HCT116 (cell line): ENCODE measurements around the gene SNTB2. TPM values are rescaled to one million over a fixed set of nuclear protein-coding genes. Genes with fewer than 3 reads are reported as not detected.

Experiments used
- ATAC-seq: fragments of 200-7000 bp; cut with Tn5 transposase; 2 replicates; pipeline ENCODE4 v1.9.1; 2020; ENCODE audit warnings: mild to moderate bottlenecking, moderate library complexity
- BruUV-seq: library from RNA; stranded (reverse); fragments of 400-500 nt; replicated peaks from 2 replicates; lab custom pipeline; 2021; lab: Mats Ljungman, UMichigan
- CTCF ChIA-PET: fragments of 300-600 bp; sonication (Branson Sonifier 250); formaldehyde crosslinking; loops from one replicate; lab custom pipeline; 2021; ENCODE audit warnings: antibody characterized with exemption; lab: Charles Lee
- POLR2A ChIA-PET: fragments of 300-600, 350-600 bp; sonication (Branson Sonifier 250); formaldehyde crosslinking; loops from one replicate; lab custom pipeline; 2021; ENCODE audit warnings: antibody characterized with exemption; lab: Charles Lee
- RAD21 ChIA-PET, 2 experiments: fragments of 300-600 bp; sonication (Branson Sonifier 250); formaldehyde crosslinking; loops; one replicate each; lab custom pipeline; 2023; ENCODE audit warnings: low total read pairs in 2 of 2; ENCODE audit not compliant: uncharacterized antibody in 2 of 2, unreplicated experiment in 2 of 2, low non-redundant PET in 1 of 2; lab: Charles Lee
- DNase-seq: peaks from one replicate; pipeline ENCODE4 v3.0.0-alpha.2; 2010; ENCODE audit warnings: low read depth, low spot score
- H2AFZ ChIP-seq: fragments of 200-600 bp; shearing (Covaris generic), sonication (generic); 2 replicates; pipeline ENCODE4 v1.6.1; 2017; ENCODE audit warnings: low read depth, mixed run types, mixed read lengths, antibody characterized with exemption, low read length; ENCODE audit not compliant: poor library complexity, severe bottlenecking
- H3K27ac ChIP-seq: 2 replicates; pipeline ENCODE4 v1.5.1; 2012; ENCODE audit warnings: low read depth, low read length
- H3K27me3 ChIP-seq: fragments of 200-600 bp; sonication (generic); 2 replicates; pipeline ENCODE4 v1.6.1; 2016; ENCODE audit warnings: mixed run types, low read length, mixed read lengths; ENCODE audit not compliant: insufficient read depth
- H3K36me3 ChIP-seq, 2 experiments: fragments of 200-500 bp in 1 of 2; fragments of 200-600 bp in 1 of 2; sonication (Bioruptor generic) in 1 of 2; sonication (generic) in 1 of 2; 2 replicates each; pipeline versions ENCODE4 v1.5.1 to v1.6.1; 2014 to 2016; ENCODE audit warnings: low read length in 2 of 2, inconsistent platforms in 1 of 2, mixed read lengths in 1 of 2, mixed run types in 1 of 2; ENCODE audit not compliant: insufficient read depth in 2 of 2, control insufficient read depth in 1 of 2
- H3K4me1 ChIP-seq, 2 experiments: fragments of 200-600 bp in 1 of 2; sonication (generic) in 1 of 2; 2 replicates each; pipeline versions ENCODE4 v1.5.1 to v1.6.1; 2012 to 2017; ENCODE audit warnings: low read length in 2 of 2, inconsistent platforms in 1 of 2, mild to moderate bottlenecking in 1 of 2, mixed read lengths in 1 of 2, mixed run types in 1 of 2, moderate library complexity in 1 of 2; ENCODE audit not compliant: insufficient read depth in 2 of 2, control insufficient read depth in 1 of 2
- H3K4me2 ChIP-seq: fragments of 200-600 bp; sonication (generic); 2 replicates; pipeline ENCODE4 v1.6.1; 2017; ENCODE audit warnings: mixed run types, low read length, mixed read lengths
- H3K4me3 ChIP-seq, 2 experiments: fragments of 200-600 bp in 1 of 2; sonication (generic) in 1 of 2; replicated peaks in 1 of 2; 2 replicates each; pipeline ENCODE4 v1.5.1; 2011 to 2016; ENCODE audit warnings: low read length in 2 of 2, control low read depth in 1 of 2, low read depth in 1 of 2, mild to moderate bottlenecking in 1 of 2, mixed read lengths in 1 of 2, mixed run types in 1 of 2
- H3K79me2 ChIP-seq: fragments of 200-600 bp; sonication (generic); 2 replicates; pipeline ENCODE4 v1.6.1; 2017; ENCODE audit warnings: mild to moderate bottlenecking, mixed run types, low read length, moderate library complexity, mixed read lengths; ENCODE audit not compliant: insufficient read depth
- H3K9ac ChIP-seq: fragments of 200-600 bp; sonication (generic); 2 replicates; pipeline ENCODE4 v1.6.1; 2016; ENCODE audit warnings: low read length, mixed read lengths
- H3K9me2 ChIP-seq: fragments of 200-600 bp; sonication (generic), shearing (Covaris generic); 2 replicates; pipeline ENCODE4 v1.6.1; 2017; ENCODE audit warnings: mixed run types, mild to moderate bottlenecking, moderate library complexity; ENCODE audit not compliant: insufficient read depth
- H3K9me3 ChIP-seq, 2 experiments: fragments of 200-500 bp in 1 of 2; fragments of 200-600 bp in 1 of 2; sonication (Bioruptor generic) in 1 of 2; sonication (generic) in 1 of 2; 2 replicates each; pipeline ENCODE4 v1.6.1; 2014 to 2017; ENCODE audit warnings: low read length in 2 of 2, mixed read lengths in 2 of 2, inconsistent platforms in 1 of 2, low read depth in 1 of 2, mild to moderate bottlenecking in 1 of 2, mixed run types in 1 of 2, moderate library complexity in 1 of 2; ENCODE audit not compliant: control insufficient read depth in 1 of 2, insufficient read depth in 1 of 2
- H4K20me1 ChIP-seq: fragments of 200-600 bp; sonication (generic), shearing (Covaris generic); 2 replicates; pipeline ENCODE4 v1.6.1; 2017; ENCODE audit warnings: mixed run types, mild to moderate bottlenecking, moderate library complexity; ENCODE audit not compliant: insufficient read depth
- CBX3 ChIP-seq: IDR thresholded peaks from 2 replicates; pipeline ENCODE4 v1.6.1; 2012; ENCODE audit warnings: low read depth
- CEBPB ChIP-seq: IDR thresholded peaks from 2 replicates; pipeline ENCODE4 v1.6.1; 2012; ENCODE audit warnings: low read depth
- EGR1 ChIP-seq: IDR thresholded peaks from 2 replicates; pipeline ENCODE4 v1.6.1; 2012; ENCODE audit warnings: low read depth
- ELF1 ChIP-seq: IDR thresholded peaks from 2 replicates; pipeline ENCODE4 v1.6.1; 2012; ENCODE audit warnings: low read depth, borderline replicate concordance
- EZH2phosphoT487 ChIP-seq: fragments of 200-600 bp; IDR thresholded peaks from 2 replicates; pipeline ENCODE4 v1.6.1; 2018; ENCODE audit warnings: antibody characterized with exemption, borderline replicate concordance
- FOSL1 ChIP-seq: IDR thresholded peaks from 2 replicates; pipeline ENCODE4 v1.6.1; 2012; ENCODE audit warnings: low read depth
- POLR2AphosphoS5 ChIP-seq: IDR thresholded peaks from 2 replicates; pipeline ENCODE4 v1.6.1; 2011; ENCODE audit warnings: mild to moderate bottlenecking, low read depth, low read length, moderate library complexity
- RAD21 ChIP-seq: IDR thresholded peaks from 2 replicates; pipeline ENCODE4 v1.6.1; 2012; ENCODE audit warnings: low read depth, mild to moderate bottlenecking
- SIN3A ChIP-seq: IDR thresholded peaks from 2 replicates; pipeline ENCODE4 v1.6.1; 2012; ENCODE audit warnings: low read depth
- SP1 ChIP-seq: IDR thresholded peaks from 2 replicates; pipeline ENCODE4 v1.6.1; 2012; ENCODE audit warnings: low read depth
- SRF ChIP-seq: IDR thresholded peaks from 2 replicates; pipeline ENCODE4 v1.6.1; 2012; ENCODE audit warnings: low read depth
- TCF7L2 ChIP-seq: IDR thresholded peaks from 2 replicates; pipeline ENCODE4 v1.7.0; 2011; ENCODE audit warnings: borderline replicate concordance, inconsistent platforms; ENCODE audit not compliant: insufficient read depth, insufficient read length; ENCODE audit errors: extremely low read depth
- YY1 ChIP-seq: IDR thresholded peaks from 2 replicates; pipeline ENCODE4 v1.6.1; 2011; ENCODE audit warnings: low read length, low read depth, moderate library complexity, mild to moderate bottlenecking; ENCODE audit not compliant: insufficient replicate concordance; ENCODE audit errors: extremely low read depth
- ZFX ChIP-seq: fragments of 450-650 bp; IDR thresholded peaks from 2 replicates; pipeline ENCODE4 v1.6.1; 2017
- ZNF274 ChIP-seq: fragments of 200-500 bp; sonication (Bioruptor generic); IDR thresholded peaks from 2 replicates; pipeline ENCODE4 v1.6.1; 2014; ENCODE audit warnings: mild to moderate bottlenecking, low read depth, low read length, inconsistent platforms
- intact Hi-C: fragments of 100-400 bp; cut with micrococcal nuclease; formaldehyde crosslinking; loops from 2 replicates; pipeline ENCODE4 v1.10.0; 2022
- total RNA-seq: library from RNA; stranded (reverse); gene quantifications from one replicate; pipeline ENCODE4 v1.2.1, GENCODE V29; 2021; ENCODE audit not compliant: unreplicated experiment
- TF ChIP-seq, protein P1 (sequence below): IDR thresholded peaks from 2 replicates; pipeline ENCODE4 v1.6.1; 2012; ENCODE audit warnings: low read depth

SNTB2 gene
- total RNA-seq, 1 experiment from 2014 or later = 38.1 TPM

DNA sequence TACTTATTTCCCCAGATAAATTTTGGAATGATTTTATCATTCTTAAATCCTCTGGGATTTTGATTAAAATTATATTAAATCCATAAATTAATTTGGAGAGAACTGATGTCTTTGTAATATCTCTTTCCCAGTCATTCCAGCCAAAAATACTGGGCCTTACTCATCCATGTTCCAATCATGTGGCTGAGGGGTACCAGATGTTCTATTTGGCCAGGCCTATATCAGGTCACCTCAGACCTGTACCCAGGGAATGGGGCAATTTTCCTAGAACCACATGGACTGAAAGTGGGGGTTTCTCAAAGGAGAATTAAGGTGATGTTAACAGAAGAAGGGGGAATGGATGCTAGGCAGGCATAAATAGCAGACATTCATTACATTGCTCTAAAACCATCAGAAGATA is 7.5 kb downstream of the SNTB2 start:
- Histone ChIP-seq H3K27me3 (no peaks in the 10 kb centered on the region), H3K9me3 (no peaks in the 10 kb centered on the region), H3K4me1 (peaks cover 0 to 4% of the 10 kb centered on the region in 2 experiments; a peak in 2 of 4 replicates), H2AFZ (no peak overlapping the region), H3K79me2 (peaks cover 86% of the 10 kb centered on the region), H3K36me3 (no peaks in the 10 kb centered on the region), H3K4me2 (no peak overlapping the region), H3K27ac (no peak overlapping the region), H3K9me2 (no peaks in the 10 kb centered on the region), H3K4me3 (no peak overlapping the region), H4K20me1 (no peaks in the 10 kb centered on the region), H3K9ac (no peak overlapping the region)
- TF ChIP-seq ZNF274 (no peak), FOSL1 (no peak), SP1 (no peak), ELF1 (no peak), RAD21 (no peak), TCF7L2 (no peak), ZFX (no peak), SIN3A (no peak), SRF (no peak), CEBPB (no peak), CBX3 (no peak), EGR1 (no peak), YY1 (no peak), EZH2phosphoT487 (no peak), POLR2AphosphoS5 (no peak)
- TF ChIP-seq, protein P1, sequence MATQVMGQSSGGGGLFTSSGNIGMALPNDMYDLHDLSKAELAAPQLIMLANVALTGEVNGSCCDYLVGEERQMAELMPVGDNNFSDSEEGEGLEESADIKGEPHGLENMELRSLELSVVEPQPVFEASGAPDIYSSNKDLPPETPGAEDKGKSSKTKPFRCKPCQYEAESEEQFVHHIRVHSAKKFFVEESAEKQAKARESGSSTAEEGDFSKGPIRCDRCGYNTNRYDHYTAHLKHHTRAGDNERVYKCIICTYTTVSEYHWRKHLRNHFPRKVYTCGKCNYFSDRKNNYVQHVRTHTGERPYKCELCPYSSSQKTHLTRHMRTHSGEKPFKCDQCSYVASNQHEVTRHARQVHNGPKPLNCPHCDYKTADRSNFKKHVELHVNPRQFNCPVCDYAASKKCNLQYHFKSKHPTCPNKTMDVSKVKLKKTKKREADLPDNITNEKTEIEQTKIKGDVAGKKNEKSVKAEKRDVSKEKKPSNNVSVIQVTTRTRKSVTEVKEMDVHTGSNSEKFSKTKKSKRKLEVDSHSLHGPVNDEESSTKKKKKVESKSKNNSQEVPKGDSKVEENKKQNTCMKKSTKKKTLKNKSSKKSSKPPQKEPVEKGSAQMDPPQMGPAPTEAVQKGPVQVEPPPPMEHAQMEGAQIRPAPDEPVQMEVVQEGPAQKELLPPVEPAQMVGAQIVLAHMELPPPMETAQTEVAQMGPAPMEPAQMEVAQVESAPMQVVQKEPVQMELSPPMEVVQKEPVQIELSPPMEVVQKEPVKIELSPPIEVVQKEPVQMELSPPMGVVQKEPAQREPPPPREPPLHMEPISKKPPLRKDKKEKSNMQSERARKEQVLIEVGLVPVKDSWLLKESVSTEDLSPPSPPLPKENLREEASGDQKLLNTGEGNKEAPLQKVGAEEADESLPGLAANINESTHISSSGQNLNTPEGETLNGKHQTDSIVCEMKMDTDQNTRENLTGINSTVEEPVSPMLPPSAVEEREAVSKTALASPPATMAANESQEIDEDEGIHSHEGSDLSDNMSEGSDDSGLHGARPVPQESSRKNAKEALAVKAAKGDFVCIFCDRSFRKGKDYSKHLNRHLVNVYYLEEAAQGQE = no peak
- ChIA-PET POLR2A (no interaction called here), CTCF (no interaction called here), RAD21 (no interaction called here)
- intact Hi-C loops = loop anchor here (10.0 kb wide), 1 partner anchor 80 kb away; no protein-coding TSS in a partner anchor
- no TSS peak for BruUV-seq
- no peak for ATAC-seq
- no peak for DNase-seq
